ENCODE results near the gene ASCL2.
"Not testable (repeated sequence)": the region's sequence is repeated elsewhere in the genome, so short reads cannot be mapped to it uniquely, and the experiment has no call there.

The ASCL2 gene

DNA sequence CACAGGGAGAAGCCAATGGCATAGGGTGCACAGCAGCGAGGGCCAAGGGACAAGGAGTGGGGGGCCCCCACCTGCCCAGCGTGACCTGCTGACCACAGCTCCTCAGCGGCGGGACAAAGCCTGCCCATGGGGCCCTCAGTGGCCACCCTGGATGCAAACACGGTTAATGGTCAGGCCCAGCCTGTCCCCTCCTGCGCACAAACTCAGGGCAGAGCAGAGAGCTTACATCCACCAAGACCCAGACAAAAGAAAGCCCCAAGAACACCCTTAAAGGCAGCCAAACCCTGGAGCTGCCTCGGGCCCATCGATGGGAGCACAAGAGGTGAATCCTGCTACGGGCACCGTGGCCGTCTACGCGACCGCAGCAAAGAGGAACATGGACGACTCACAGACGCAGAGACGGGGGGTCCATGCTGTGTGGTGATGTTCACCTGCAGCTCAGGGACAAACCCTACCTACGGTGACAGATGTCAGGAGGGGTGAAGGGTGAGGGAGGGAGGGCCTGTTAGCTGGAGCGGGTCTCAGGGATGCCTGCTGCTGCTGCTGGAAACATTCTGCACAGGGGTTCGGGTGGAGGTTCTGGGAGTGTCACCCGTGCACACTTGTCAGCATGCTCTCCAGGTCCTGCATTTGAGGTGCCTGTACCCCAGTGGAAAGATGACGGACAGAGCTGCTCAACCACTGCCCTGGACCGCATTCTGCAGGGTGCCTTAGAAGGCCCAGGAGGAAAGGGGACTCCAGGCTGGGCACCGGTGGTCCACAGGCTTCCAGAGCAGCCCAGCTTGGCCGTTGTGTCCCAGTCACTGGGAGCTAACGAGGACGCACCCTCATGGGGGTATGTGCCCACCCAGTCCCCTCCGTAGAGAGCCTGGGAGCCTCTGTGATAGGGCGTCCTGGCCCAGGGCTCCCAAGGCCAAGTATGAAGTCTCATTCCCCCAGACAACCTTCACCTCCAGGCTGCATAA, 11.6 kb downstream of the ASCL2 start:
- no peak for DNase-seq

DNA sequence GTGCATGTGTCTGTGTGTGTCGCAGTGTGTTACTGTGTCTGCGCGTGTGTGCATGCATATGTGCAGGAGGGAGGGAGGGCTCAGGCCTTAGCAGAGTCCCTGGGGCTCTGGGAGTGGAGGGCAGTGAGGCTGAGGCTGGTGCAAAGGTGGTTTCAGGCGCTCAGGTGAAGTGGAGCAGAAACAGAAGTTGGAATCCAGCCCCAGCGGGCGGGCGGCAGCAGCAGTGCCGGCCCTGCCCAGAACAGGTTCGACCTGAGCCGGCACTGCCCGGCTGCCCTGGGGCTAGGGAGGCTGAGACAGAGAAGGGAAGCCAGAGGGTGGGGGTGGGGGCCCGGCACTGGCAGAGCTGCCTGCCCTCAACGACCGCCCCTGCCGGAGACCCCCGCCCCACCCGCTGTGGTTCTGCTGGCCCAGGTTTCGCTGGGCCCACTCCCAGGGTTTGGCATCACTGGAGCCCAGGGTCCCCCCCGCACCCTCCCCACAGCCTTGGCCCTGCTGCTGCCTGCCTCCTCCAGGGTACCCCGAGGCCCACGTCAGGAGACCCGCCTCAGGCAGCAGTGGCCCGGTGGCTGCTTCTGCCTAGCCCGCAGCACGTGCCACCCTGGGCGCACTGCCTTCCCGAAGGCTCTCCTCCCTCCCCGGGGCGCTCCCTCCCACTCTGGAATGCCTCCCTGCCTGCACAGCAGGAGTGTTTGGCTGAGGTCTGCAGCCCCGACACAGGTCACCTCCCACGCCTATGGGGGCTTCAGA, 13.3 kb downstream of the ASCL2 start:
- no peak for DNase-seq

GRCh38 chr11:2256293-2256913, 14.0 kb downstream of the ASCL2 start:
- no peak for DNase-seq

DNA sequence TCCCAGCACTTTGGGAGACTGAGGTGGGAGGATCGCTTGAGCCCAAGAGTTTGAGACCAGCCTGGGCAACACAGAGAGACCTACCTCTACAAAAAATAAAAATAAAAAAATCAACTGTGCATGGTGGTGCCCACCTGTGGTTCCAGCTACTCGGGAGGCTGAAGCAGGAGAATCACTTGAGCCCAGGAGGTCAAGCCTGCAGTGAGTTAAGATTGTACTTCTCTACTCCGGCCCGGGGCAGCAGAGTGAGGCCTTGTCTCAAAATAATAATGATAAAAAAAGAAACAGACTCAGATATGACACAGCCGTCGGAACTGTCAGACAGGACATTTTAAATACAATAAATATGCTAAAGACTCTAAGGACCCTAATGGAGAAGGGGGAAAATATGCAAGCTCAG, 18.4 kb downstream of the ASCL2 start:
- no peak for DNase-seq

DNA sequence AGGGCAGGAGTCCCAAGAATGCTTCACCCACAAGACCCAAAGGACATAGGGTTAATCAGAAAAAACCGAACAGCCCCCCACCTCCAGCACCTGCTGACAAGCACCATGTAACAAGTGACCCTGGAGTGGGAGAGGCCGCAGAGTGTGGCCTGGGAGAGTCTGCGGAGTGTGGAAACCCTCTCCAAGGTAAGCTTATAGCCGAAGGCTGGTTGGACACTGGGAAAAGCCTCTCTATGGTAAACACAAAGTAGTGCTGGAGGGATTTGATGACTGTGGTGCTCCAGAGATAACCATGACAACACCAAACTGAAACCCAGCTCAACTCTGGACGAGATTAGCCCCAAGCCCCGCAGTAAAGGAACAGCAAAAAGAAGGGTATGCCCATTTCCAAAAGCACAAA, 19.2 kb downstream of the ASCL2 start:
- DNase-seq, result no peak

DNA sequence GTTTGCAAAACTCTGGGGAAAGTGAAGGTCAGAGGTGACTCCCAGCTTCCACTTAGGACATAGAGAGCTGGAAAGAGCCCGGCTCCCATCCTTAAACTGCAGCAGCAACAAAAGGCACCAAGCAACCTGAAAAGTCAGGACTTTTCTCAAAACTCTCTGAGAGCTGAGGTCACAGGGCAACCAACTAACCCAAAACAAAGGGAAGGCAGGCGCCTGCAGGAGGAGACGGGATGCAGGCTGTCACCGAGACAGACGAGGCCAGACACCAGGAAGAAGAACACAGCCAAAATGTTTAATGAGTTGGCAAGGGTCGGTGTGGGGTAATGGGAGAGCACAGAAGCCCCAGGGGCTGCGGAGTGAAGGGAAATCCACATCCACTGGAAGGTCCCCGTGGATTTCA, 19.9 kb downstream of the ASCL2 start:
- no peak for DNase-seq

DNA sequence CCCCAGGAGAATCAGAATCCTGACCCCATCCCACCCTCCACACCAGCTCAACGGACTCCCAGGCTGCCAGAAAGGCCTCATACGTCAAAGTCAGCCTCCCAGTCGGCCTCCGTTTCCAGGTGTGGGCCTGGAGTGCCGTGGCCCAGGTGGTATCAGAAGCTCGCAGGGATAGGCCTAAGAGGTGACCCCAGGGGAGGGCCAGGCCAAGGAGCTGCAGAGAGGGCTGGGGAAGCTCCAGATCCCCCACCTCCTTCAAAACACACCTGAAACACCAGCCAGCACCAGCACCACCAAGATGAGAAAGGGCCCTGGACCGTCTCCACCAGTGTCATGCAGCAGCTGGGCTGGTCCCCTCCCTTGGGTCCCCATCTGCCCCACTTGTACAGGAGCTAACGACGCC, 20.3 kb downstream of the ASCL2 start:
- DNase-seq, result no peak

GRCh38 chr11:2249189-2249916, 21.0 kb downstream of the ASCL2 start:
- DNase-seq, result no peak

DNA sequence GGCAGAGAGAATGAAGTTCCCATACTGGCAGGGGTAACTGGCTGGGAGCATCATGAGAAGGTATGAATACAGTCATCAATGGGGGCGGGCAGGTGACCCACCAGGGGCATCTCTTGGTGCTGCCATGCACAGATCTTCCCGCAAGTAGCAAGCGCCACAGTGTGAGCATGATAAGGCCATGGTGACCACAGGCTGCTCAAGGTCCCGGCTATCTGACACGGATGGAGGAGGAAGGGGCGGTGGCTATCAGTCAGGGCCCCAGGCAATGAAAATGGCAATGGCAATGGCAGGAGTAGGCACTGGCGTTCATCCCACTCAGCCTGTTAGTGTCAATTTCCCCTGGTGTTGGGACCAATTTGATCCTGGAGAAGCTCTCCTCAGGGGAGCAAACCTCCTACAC, 21.6 kb downstream of the ASCL2 start:
- no peak for DNase-seq

- DNase-seq, result no peak
These were observed 22.1 kb downstream of the ASCL2 start for GRCh38 chr11:2248242-2248641.

GRCh38 chr11:2247496-2247895, 22.9 kb downstream of the ASCL2 start:
- no peak for DNase-seq

- DNase-seq, result no peak
These were observed 29.6 kb downstream of the ASCL2 start for GRCh38 chr11:2240834-2241233.

DNA sequence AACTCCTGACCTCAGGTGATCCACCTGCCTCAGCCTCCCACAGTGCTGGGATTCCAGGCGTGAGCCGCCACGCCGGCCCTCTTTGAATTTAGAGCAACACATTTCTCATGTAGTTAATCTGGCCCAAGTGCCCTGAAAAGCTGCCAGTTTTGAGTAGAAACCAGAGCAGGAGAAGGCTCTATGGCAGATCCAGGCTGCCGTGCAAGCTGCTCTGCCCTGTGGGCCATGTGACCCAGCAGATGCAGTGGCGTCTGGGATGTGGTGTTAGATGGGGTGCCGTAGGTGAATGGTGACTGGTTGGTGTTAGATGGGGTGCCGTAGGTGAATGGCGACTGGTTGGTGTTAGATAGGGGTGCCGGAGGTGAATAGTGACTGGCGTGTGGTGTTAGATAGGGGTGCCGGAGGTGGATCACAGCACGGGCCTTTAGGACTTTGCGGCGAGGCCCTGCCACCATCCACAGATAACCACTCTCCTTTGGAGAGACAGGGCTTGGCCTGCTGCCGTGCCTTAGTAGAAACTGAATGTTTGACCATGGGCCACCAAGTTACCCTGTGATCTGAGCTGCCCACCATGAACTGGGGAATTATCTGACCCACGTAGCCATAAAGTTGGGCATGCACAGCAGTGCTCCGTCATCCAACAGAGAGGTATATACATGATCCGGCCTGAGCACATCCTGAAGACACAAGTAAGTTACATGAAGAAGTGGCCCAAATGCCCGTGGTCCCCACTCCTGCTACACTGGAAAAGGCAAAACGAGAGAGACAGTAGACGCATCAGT, 32.7 kb downstream of the ASCL2 start:
- no peak for DNase-seq

DNA sequence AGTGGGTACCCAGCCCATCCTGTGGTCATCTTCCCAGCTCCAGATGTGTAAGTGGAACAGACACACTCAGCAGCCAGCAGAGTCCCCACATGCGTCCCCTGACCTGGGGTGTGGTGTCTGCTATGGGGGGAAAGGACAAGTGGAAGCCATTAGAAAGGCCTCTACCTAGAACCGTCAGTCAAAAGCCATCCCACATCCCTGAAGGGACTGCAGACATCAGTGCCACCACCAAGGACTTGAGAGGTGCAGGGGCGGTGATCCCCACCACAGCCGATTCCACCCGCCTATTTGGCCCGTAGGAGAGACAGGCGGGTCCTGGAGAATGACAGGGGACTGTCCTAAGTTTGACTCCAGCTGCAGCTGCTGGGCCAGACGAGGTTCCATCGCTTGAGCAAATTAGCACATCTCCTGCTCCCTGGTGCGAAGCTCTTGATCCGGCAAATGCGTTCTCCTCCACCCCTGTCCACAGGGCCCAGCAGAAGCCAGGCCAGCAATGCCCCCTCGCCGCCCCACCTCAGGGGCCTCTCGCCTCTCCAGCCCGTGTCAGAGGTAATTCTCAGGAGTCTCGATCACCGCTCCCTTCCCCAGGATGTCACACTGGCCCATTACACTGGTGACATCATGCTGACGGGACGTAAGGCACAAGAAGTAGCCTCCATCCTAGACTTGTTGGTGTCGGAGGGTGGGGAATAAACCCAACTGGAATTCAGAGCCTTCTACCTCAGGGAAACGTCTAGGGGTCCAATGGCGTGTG, 33.8 kb downstream of the ASCL2 start:
- DNase-seq, result not testable (repeated sequence)

DNA sequence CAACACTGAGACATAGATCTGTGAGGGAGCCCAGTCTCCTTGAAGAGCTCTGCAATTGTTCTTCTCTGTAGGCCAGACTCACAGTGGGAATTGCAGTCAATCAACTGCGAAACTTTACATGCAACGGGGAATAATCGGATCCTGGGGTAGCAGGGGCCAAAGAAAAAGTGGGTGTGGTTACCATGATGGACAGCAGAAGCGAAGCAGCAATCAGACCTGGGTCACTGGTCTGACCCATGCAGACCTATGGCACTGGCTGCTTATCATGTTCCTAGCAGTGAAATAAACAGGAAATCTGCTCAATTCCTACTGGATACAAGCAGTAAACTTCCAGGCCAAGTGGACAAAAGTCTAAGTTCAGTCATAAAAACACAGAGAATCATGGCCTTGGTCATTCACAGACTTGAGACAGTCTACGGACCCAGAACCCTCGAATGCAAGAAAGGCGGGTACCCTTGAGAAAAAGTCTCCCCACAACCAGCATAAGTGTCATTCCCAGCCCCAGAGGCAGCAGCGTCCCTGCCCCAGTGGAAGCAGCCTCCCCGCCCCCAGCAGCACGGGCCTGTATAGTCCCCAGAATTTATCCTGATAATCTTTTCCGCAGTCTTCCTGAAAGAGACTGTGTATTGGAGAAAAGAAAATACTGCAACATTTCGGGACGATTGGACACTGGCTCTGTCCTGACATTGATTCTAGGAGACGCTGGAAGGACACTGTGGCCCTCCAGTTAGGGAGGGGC, 34.6 kb downstream of the ASCL2 start:
- no peak for DNase-seq

- DNase-seq, result no peak
These were observed 35.4 kb downstream of the ASCL2 start for GRCh38 chr11:2234963-2235362.

DNA sequence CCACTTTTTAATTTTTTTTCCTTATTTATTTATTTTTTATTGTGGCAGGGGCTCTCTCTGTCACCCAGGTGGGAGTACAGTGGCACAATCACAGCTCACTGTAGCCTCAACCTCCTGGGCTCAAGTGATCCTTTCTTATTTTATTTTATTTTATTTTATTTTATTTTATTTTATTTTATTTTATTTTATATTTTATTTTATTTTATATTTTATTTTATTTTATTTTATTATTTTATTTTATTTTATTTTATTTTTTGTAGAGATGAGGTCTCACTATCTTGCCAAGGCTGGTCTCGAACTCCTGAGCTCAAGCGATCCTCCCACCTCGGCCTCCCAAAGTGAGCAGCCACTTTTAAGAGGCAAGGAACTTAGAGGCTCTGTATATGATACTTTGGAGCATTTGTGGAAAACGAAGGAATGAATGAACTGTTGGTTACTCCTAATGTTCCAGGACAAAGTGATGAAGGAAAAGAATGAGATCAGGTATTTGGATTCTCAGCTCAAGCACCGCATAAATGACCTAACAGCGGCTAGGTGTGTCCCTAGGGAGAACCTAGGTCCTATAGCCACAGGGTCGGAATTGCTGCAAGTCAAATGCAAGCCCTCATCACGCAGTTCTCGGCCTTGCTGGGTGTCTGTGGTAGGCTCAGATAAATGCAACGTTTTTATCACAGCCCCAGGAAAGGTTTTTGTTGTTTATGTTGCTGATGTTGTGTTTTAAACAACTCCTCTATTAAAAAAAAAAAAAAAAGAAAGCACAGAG, 36.5 kb downstream of the ASCL2 start:
- DNase-seq, result no peak

GRCh38 chr11:2229713-2230297, 40.6 kb downstream of the ASCL2 start:
- no peak for DNase-seq

DNA sequence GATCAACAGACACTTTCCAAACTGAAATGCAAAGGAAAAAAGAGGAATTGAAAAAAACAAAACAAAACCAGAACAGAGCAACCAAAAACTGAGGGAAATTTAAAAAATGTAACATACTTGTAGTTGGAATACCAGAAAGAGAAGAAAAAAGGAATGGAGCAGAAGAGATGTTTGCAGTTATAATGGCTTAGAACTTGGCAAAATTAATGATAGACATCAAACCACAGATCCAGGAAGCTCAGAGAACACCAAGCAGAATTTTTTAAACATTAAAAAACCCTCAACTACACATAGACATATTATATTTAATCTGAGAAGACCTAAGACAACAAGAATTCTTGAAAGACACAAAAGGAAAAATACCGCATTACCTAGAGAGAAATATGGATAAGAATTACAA, 46.1 kb downstream of the ASCL2 start:
- no peak for DNase-seq
